ENCODE results near the gene NUP153.
"Not testable (repeated sequence)": the region's sequence is repeated elsewhere in the genome, so short reads cannot be mapped to it uniquely, and the experiment has no call there.

NUP153 gene

GRCh38 chr6:17599877-17600526 lies 106.7 kb downstream of the NUP153 start, which contains the start of gene FAM8A1:
Gene FAM8A1, plus strand, starts transcription at chr6:17600302. Its CDS starts 108 bp downstream, at chr6:17600410.
- DNase-seq = peak; percentile 97

GRCh38 chr6:17596085-17596484 lies 110.6 kb downstream of the NUP153 start:
- DNase-seq = no peak

GRCh38 chr6:17593246-17593645 lies 113.5 kb downstream of the NUP153 start:
- DNase-seq = no peak

GRCh38 chr6:17591287-17591686 lies 115.4 kb downstream of the NUP153 start:
- no peak for DNase-seq

GRCh38 chr6:17589406-17590096 lies 117.2 kb downstream of the NUP153 start:
- no peak for DNase-seq

- DNase-seq = no peak
These were observed 118.7 kb downstream of the NUP153 start for GRCh38 chr6:17588011-17588410.

GRCh38 chr6:17586623-17587022 lies 120.1 kb downstream of the NUP153 start:
- not testable (repeated sequence) for DNase-seq

- DNase-seq = no peak
These were observed 120.8 kb downstream of the NUP153 start for GRCh38 chr6:17585766-17586490.

- peak; percentile 45 for DNase-seq
These were observed 122.4 kb downstream of the NUP153 start for GRCh38 chr6:17584241-17584803.

- DNase-seq = no peak
These were observed 122.9 kb downstream of the NUP153 start for GRCh38 chr6:17583811-17584210.

GRCh38 chr6:17581282-17581681 lies 125.4 kb downstream of the NUP153 start:
- not testable (repeated sequence) for DNase-seq

GRCh38 chr6:17580518-17581048 lies 126.1 kb downstream of the NUP153 start:
- DNase-seq = peak; percentile 40

GRCh38 chr6:17577059-17577458 lies 129.7 kb downstream of the NUP153 start:
- no peak for DNase-seq

- DNase-seq = no peak
These were observed 131.7 kb downstream of the NUP153 start for GRCh38 chr6:17574866-17575560.

GRCh38 chr6:17565399-17565798 lies 141.3 kb downstream of the NUP153 start:
- no peak for DNase-seq

Measured in activated CD4-positive, alpha-beta T cell treated with anti-CD3 and anti-CD28 coated beads, Interleukin-2, Interleukin-6, amounts not matched to agents 100 ng/mL and 50 ng/mL, durations not matched to agents 16 hours and 8 hours (primary cell).